ENCODE results near the gene WDR41. TPM values are rescaled to one million over a fixed set of nuclear protein-coding genes. Genes with fewer than 3 reads are reported as not detected.

WDR41 gene
- total RNA-seq, 1 experiment from 2014 or later: 57.3 TPM

GRCh38 chr5:77449981-77450380, 42.1 kb downstream of the WDR41 start:
- Histone ChIP-seq H3K27ac (ENCODE audit: low read length) (no peak overlapping the region), H3K27me3 (ENCODE audit: control insufficient read depth, insufficient read depth, low read length) (no peaks in the 10 kb centered on the region), H3K9me3 (ENCODE audit: control insufficient read depth, insufficient read depth, low read depth, low read length) (no peaks in the 10 kb centered on the region), H3K4me1 (ENCODE audit: control insufficient read depth, insufficient read depth, low read length) (no peaks in the 10 kb centered on the region), H3K36me3 (ENCODE audit: control insufficient read depth, insufficient read depth, low read length) (no peaks in the 10 kb centered on the region), H3K4me3 (ENCODE audit: low read depth in 2 of 2, low read length in 2 of 2) (no peak overlapping the region)
- ATAC-seq (no peak), DNase-seq (ENCODE audit: low read depth, low spot score) (no peak)
- intact Hi-C loops (cut with micrococcal nuclease; ENCODE audit: unreplicated experiment) (no loop called here), in situ Hi-C loops (cut with HindIII; ENCODE audit: low pct_unique_long_range_greater_than_20kb, low sequenced_read_pairs) (no loop called here)
- CTCF ChIA-PET: no interaction called here
- TF ChIP-seq REST (IDR thresholded peaks at IDR 0.05; ENCODE audit: insufficient read depth in 1 of 2, low read depth in 2 of 2, low read length in 1 of 2) (no peak), CTCF (IDR thresholded peaks at IDR 0.05) (no peak), TCF7L2 (IDR thresholded peaks at IDR 0.05; ENCODE audit: low read depth, low read length) (no peak), POLR2AphosphoS5 (IDR thresholded peaks at IDR 0.05; ENCODE audit: low read depth, low read length) (no peak), SIN3A (IDR thresholded peaks at IDR 0.05; ENCODE audit: borderline replicate concordance, insufficient read depth, low read depth, low read length) (no peak)
- no TSS peak for BruUV-seq (replicated peaks)
- POLR2A ChIA-PET: no interaction called here

- CTCF ChIA-PET: no interaction called here
- H3K4me3 ChIP-seq (ENCODE audit: low read depth in 2 of 2, low read length in 2 of 2): no peak overlapping the region
- no peaks in the 10 kb centered on the region for H3K4me1 ChIP-seq (ENCODE audit: control insufficient read depth, insufficient read depth, low read length)
- in situ Hi-C loops (cut with HindIII; ENCODE audit: low pct_unique_long_range_greater_than_20kb, low sequenced_read_pairs) (no loop called here), intact Hi-C loops (cut with micrococcal nuclease; ENCODE audit: unreplicated experiment) (no loop called here)
- H3K27ac ChIP-seq (ENCODE audit: low read length): no peak overlapping the region
- no TSS peak for BruUV-seq (replicated peaks)
- DNase-seq (ENCODE audit: low read depth, low spot score) (no peak), ATAC-seq (no peak)
- H3K27me3 ChIP-seq (ENCODE audit: control insufficient read depth, insufficient read depth, low read length): no peaks in the 10 kb centered on the region
- H3K9me3 ChIP-seq (ENCODE audit: control insufficient read depth, insufficient read depth, low read depth, low read length): no peaks in the 10 kb centered on the region
- H3K36me3 ChIP-seq (ENCODE audit: control insufficient read depth, insufficient read depth, low read length): no peaks in the 10 kb centered on the region
- POLR2A ChIA-PET: no interaction called here
- TF ChIP-seq REST (IDR thresholded peaks at IDR 0.05; ENCODE audit: insufficient read depth in 1 of 2, low read depth in 2 of 2, low read length in 1 of 2) (no peak), SIN3A (IDR thresholded peaks at IDR 0.05; ENCODE audit: borderline replicate concordance, insufficient read depth, low read depth, low read length) (no peak), CTCF (IDR thresholded peaks at IDR 0.05) (no peak), TCF7L2 (IDR thresholded peaks at IDR 0.05; ENCODE audit: low read depth, low read length) (no peak), POLR2AphosphoS5 (IDR thresholded peaks at IDR 0.05; ENCODE audit: low read depth, low read length) (no peak)
Measured at GRCh38 chr5:77449277-77449676, 42.8 kb downstream of the WDR41 start.
